SU-DHL-6 (cell line): ENCODE results near the gene POLR2C.

ENCODE experiments used
- H2AFZ ChIP-seq: fragments of 200-600 bp; sonication (generic); 2 replicates; pipeline ENCODE4 v1.6.1; 2014; ENCODE audit warnings: low read depth, mild to moderate bottlenecking, moderate library complexity, mixed read lengths, antibody characterized with exemption, low read length; ENCODE audit not compliant: severe bottlenecking
- H3F3A ChIP-seq: fragments of 200-600 bp; shearing (Covaris generic); 2 replicates; pipeline ENCODE4 v1.6.0; 2016; ENCODE audit warnings: antibody characterized with exemption, mild to moderate bottlenecking; ENCODE audit not compliant: insufficient read depth
- H3K27ac ChIP-seq: fragments of 200-600 bp; sonication (generic); 2 replicates; pipeline ENCODE4 v1.5.1; 2016; ENCODE audit warnings: low read depth, mild to moderate bottlenecking, low read length, moderate library complexity, mixed read lengths
- H3K27me3 ChIP-seq: fragments of 200-600 bp; sonication (generic), shearing (Covaris generic); 2 replicates; pipeline ENCODE4 v1.6.0; 2014; ENCODE audit warnings: mild to moderate bottlenecking, low read length
- H3K36me3 ChIP-seq: fragments of 200-600 bp; sonication (generic); 2 replicates; pipeline ENCODE4 v1.6.1; 2014; ENCODE audit warnings: mild to moderate bottlenecking, low read length, mixed read lengths
- H3K4me2 ChIP-seq: fragments of 300-600, 200-600 bp; shearing (Covaris generic), sonication (generic); 2 replicates; pipeline ENCODE4 v1.6.0; 2014; ENCODE audit warnings: low read length, low read depth, mild to moderate bottlenecking; ENCODE audit not compliant: poor library complexity, severe bottlenecking
- H3K4me3 ChIP-seq: fragments of 200-600 bp; sonication (generic); 2 replicates; pipeline ENCODE4 v1.5.1; 2014; ENCODE audit warnings: antibody characterized with exemption, low read length, mild to moderate bottlenecking, mixed read lengths; ENCODE audit not compliant: insufficient read depth, poor library complexity, severe bottlenecking
- H3K79me2 ChIP-seq: fragments of 200-600 bp; sonication (generic); 2 replicates; pipeline ENCODE4 v1.6.1; 2014; ENCODE audit warnings: mild to moderate bottlenecking, low read length, moderate library complexity; ENCODE audit not compliant: insufficient read depth
- H3K9ac ChIP-seq: fragments of 200-600 bp; sonication (generic); 2 replicates; pipeline ENCODE4 v1.7.0; 2014; ENCODE audit warnings: mild to moderate bottlenecking, low read length
- H3K9me2 ChIP-seq: fragments of 200-600 bp; sonication (generic); replicated peaks from 2 replicates; pipeline ENCODE4 v1.6.1; 2014; ENCODE audit warnings: low read length; ENCODE audit not compliant: insufficient read depth
- H3K9me3 ChIP-seq: fragments of 200-600 bp; sonication (generic); 2 replicates; pipeline ENCODE4 v1.6.1; 2014; ENCODE audit warnings: low read length, mixed read lengths; ENCODE audit not compliant: insufficient read depth
- H4K20me1 ChIP-seq: fragments of 200-600 bp; sonication (generic); 2 replicates; pipeline ENCODE4 v1.6.1; 2014; ENCODE audit warnings: low read depth, mild to moderate bottlenecking, antibody characterized with exemption, low read length, moderate library complexity, mixed read lengths
- EZH2phosphoT487 ChIP-seq: fragments of 200-600 bp; sonication (generic), shearing (Covaris generic); conservative IDR thresholded peaks from 2 replicates; pipeline ENCODE4 v1.6.1; 2018; ENCODE audit warnings: mild to moderate bottlenecking, antibody characterized with exemption, low read length, moderate library complexity, mixed read lengths
- TF ChIP-seq, protein P1 (sequence below): fragments of 200-600 bp; sonication (generic); IDR thresholded peaks from one replicate; pipeline ENCODE4 v1.5.1; 2017; ENCODE audit warnings: antibody characterized with exemption, mild to moderate bottlenecking, low read length, moderate library complexity; ENCODE audit not compliant: insufficient read depth, poor library complexity, severe bottlenecking

Gene POLR2C

DNA sequence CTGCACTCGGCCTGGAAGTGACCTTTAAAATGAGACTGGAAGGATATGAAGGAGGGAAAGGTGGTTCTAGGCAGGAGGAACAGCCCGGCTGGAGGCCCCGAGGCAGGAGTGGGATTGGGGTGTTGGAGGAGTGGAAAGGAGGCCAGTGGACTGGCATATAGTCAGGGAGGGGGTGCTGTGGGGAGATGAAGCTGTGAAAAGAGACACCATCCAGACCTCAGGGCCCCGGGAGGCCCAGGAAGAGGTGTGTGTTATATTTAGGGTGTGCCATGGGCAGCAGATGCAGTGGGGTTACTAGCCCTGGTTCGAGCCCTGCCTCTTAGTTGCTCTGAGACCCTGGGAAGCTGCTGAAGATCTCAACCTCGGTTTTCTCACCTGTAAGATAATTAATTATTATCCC is 42.7 kb downstream of the POLR2C start:
- TF ChIP-seq EZH2phosphoT487: no peak
- TF ChIP-seq, protein P1, sequence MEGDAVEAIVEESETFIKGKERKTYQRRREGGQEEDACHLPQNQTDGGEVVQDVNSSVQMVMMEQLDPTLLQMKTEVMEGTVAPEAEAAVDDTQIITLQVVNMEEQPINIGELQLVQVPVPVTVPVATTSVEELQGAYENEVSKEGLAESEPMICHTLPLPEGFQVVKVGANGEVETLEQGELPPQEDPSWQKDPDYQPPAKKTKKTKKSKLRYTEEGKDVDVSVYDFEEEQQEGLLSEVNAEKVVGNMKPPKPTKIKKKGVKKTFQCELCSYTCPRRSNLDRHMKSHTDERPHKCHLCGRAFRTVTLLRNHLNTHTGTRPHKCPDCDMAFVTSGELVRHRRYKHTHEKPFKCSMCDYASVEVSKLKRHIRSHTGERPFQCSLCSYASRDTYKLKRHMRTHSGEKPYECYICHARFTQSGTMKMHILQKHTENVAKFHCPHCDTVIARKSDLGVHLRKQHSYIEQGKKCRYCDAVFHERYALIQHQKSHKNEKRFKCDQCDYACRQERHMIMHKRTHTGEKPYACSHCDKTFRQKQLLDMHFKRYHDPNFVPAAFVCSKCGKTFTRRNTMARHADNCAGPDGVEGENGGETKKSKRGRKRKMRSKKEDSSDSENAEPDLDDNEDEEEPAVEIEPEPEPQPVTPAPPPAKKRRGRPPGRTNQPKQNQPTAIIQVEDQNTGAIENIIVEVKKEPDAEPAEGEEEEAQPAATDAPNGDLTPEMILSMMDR: no peak
- H3K4me3 ChIP-seq: no peak overlapping the region
- no peak overlapping the region for H2AFZ ChIP-seq
- no peaks in the 10 kb centered on the region for H3F3A ChIP-seq
- no peaks in the 10 kb centered on the region for H3K27me3 ChIP-seq
- H3K9ac ChIP-seq: no peak overlapping the region
- H4K20me1 ChIP-seq: no peaks in the 10 kb centered on the region
- no peaks in the 10 kb centered on the region for H3K9me3 ChIP-seq
- H3K79me2 ChIP-seq: no peaks in the 10 kb centered on the region
- H3K4me2 ChIP-seq: no peak overlapping the region
- no peaks in the 10 kb centered on the region for H3K36me3 ChIP-seq
- H3K9me2 ChIP-seq: no peaks in the 10 kb centered on the region
- no peak overlapping the region for H3K27ac ChIP-seq

DNA sequence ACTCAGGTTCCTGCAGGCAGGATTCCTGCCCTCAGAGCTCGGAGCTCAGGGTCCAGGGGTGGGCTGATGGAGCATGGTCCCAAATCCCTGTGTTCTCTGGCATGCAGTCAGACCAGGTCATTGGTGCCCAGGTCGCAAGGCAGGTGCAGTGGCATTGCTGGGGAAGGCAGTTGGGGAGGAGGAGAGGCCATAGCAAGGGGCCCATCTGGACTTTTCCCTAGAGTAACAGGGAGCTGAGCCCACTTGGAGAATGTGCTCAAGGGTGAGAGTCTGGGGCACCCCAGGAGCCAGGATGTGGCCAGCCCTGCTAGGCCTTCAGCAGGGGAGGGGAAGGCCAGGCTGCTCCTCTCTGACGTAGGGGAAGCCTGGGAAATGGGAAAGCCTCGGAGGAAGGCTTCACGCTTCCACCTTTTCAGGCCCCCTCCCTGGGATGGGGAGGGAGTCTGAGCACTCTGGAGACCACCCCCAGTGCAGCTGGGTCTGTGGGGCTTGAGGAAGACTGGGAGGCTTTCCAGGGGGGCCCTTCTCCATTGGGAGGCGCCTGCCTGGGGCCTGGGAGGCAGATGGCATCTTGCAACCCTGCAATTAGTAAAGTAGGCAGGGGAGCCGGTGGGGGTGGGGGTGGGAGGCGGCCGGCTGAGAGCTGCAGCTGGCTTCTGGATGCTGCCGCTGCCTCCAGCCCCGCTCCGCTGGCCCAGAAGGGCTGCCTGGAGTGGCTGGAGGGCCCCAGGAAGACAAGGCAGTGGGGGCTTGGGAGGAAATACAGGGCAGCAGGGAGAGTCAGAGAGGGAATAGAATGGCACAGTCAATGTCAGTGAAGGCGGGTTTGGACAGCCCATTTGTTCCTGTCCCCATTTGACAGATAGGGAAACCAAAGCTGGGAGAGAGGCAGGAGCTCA is 44.9 kb downstream of the POLR2C start:
- no peaks in the 10 kb centered on the region for H3K9me3 ChIP-seq
- H3K36me3 ChIP-seq: no peaks in the 10 kb centered on the region
- no peaks in the 10 kb centered on the region for H3F3A ChIP-seq
- TF ChIP-seq, protein P1: no peak
- no peak for TF ChIP-seq EZH2phosphoT487
- H3K27me3 ChIP-seq: no peaks in the 10 kb centered on the region
- H3K9me2 ChIP-seq: no peaks in the 10 kb centered on the region
- H3K4me2 ChIP-seq: no peak overlapping the region
- no peak overlapping the region for H3K27ac ChIP-seq
- no peak overlapping the region for H3K4me3 ChIP-seq
- H2AFZ ChIP-seq: no peak overlapping the region
- H4K20me1 ChIP-seq: no peaks in the 10 kb centered on the region
- no peaks in the 10 kb centered on the region for H3K79me2 ChIP-seq
- no peak overlapping the region for H3K9ac ChIP-seq

DNA sequence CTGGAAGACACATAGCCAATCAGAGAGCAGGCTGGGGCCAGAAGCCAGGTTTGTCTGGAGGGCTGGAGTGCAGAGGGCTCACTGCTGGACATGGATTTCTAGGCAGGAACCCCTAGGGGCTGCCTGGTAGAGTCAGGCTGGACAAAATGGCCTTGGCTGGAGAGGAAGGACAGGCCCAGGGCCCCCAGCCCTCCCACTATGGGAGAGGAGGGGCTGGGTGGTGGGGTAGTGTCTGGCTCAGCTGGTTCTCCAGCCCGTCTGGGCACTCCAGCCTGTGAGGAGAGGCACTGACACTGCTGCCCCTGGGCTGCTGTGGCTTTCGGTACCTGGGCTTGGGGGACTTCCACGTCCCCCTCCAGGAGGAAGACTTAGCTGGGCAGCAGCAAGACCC is 45.6 kb downstream of the POLR2C start:
- Histone ChIP-seq H3F3A (no peaks in the 10 kb centered on the region), H3K79me2 (no peaks in the 10 kb centered on the region), H3K27ac (no peak overlapping the region), H3K9me3 (no peaks in the 10 kb centered on the region), H3K9me2 (no peaks in the 10 kb centered on the region), H3K4me2 (no peak overlapping the region), H3K9ac (no peak overlapping the region), H3K36me3 (no peaks in the 10 kb centered on the region), H3K27me3 (no peaks in the 10 kb centered on the region), H2AFZ (no peak overlapping the region), H4K20me1 (no peaks in the 10 kb centered on the region), H3K4me3 (no peak overlapping the region)
- TF ChIP-seq, protein P1: no peak
- TF ChIP-seq EZH2phosphoT487: no peak
